Lung (tissue), 12 donors: ENCODE measurements around the gene METTL3. TPM values are rescaled to one million over a fixed set of nuclear protein-coding genes. Genes with fewer than 3 reads are reported as not detected.

ENCODE experiments used
- ATAC-seq: fragments of 200-7000 bp; cut with Tn5 transposase; one replicate; pipeline ENCODE4 v1.9.1; 2020; ENCODE audit warnings: moderate number of reproducible peaks; ENCODE audit not compliant: insufficient read depth, low FRiP score
- DNase-seq, 3 donors: peaks; one replicate each; pipeline ENCODE4 v3.0.0-alpha.2; 2013 to 2017
- H3K27ac ChIP-seq, 2 donors: one replicate each; pipeline ENCODE4 v1.5.1; 2013; ENCODE audit warnings: mild to moderate bottlenecking in 2 of 2, moderate library complexity in 2 of 2, control low read depth in 1 of 2, inconsistent platforms in 1 of 2, low read depth in 1 of 2, low read length in 1 of 2
- H3K27me3 ChIP-seq, 3 donors: one replicate each; pipeline ENCODE4 v1.5.1; 2013; ENCODE audit warnings: low read length in 2 of 3; ENCODE audit not compliant: control insufficient read depth in 3 of 3, insufficient read depth in 3 of 3
- H3K36me3 ChIP-seq, 4 donors: one replicate each; pipeline ENCODE4 v1.5.1; 2013; ENCODE audit warnings: low read length in 4 of 4, mild to moderate bottlenecking in 1 of 4, moderate library complexity in 1 of 4; ENCODE audit not compliant: control insufficient read depth in 4 of 4, insufficient read depth in 4 of 4
- H3K4me1 ChIP-seq, 5 donors: one replicate each; pipeline ENCODE4 v1.5.1; 2013; ENCODE audit warnings: low read length in 5 of 5, mild to moderate bottlenecking in 2 of 5, moderate library complexity in 1 of 5; ENCODE audit not compliant: control insufficient read depth in 5 of 5, insufficient read depth in 5 of 5
- H3K4me3 ChIP-seq: one replicate; pipeline ENCODE4 v1.5.1; 2013; ENCODE audit warnings: mild to moderate bottlenecking, control low read depth, moderate library complexity
- H3K9ac ChIP-seq, 2 donors: one replicate each; pipeline ENCODE4 v1.5.1; 2013; ENCODE audit warnings: low read length in 2 of 2, control low read depth in 1 of 2; ENCODE audit not compliant: insufficient read depth in 1 of 2
- H3K9me3 ChIP-seq, 4 donors: one replicate each; pipeline ENCODE4 v1.5.1; 2013; ENCODE audit warnings: low read length in 3 of 4, mild to moderate bottlenecking in 1 of 4, moderate library complexity in 1 of 4; ENCODE audit not compliant: control insufficient read depth in 4 of 4, insufficient read depth in 3 of 4
- whole genome bisulfite sequencing, 2 donors: extraction: QIAGEN DNeasy Blood & Tissue Kit; methylation state at CpG; one replicate each; pipeline ENCODE4 v1.1.7; 2013; 5-methylcytosine and 5-hydroxymethylcytosine counted together
- polyA plus RNA-seq, 2 donors: library from polyadenylated mRNA; stranded (reverse); fragments of 200-250 nt; gene quantifications; one replicate each; pipeline ENCODE4 v1.2.1, GENCODE V29; 2013
- total RNA-seq, 2 donors: library from RNA; depleted of rRNA in 1 of 2; stranded (reverse); fragments of >200 nt in 1 of 2; gene quantifications; one replicate each; pipeline ENCODE4 v1.2.1, GENCODE V29; 2014 to 2021
- TF ChIP-seq, protein P1 (sequence below): IDR thresholded peaks from 2 replicates; pipeline ENCODE4 v1.5.1; 2012; ENCODE audit warnings: mild to moderate bottlenecking; ENCODE audit errors: control extremely low read depth, extremely low read depth
- donor health status: control.
- donor health status: control.
- donor health status: Bipolar disorder and iron deficiency.
- donor health status: healthy.
- donor health status: DM: yes; HTN: yes; CAD: no.

METTL3 gene
- total and polyA plus RNA-seq, 4 donors: 34.6 to 77.2 (median 44.4) TPM

DNA sequence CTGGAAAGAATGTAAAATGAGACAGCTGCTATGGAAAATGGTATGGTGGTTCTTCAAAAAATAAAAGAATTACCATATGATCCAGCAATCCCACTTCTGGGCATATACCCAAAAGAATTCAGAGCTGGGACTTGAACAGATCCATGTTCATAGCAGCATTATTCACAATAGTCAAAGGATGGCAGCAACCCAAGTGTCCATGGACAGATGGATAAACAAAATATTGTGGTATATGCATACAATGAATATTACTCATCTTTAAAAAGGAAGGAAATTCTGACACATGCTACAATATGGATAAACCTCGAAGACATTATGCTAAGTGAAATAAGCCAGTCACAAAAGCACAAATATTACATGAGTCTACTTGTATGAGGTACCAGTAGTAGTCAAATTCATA lies 43.5 kb downstream of the METTL3 start:
- Histone ChIP-seq H3K27ac (no peak overlapping the region), H3K9me3 (no peaks in the 10 kb centered on the region), H3K36me3 (peaks cover 10 to 33% (median 16%) of the 10 kb centered on the region in 4 donors), H3K9ac (no peak overlapping the region), H3K4me3 (no peak overlapping the region), H3K27me3 (no peaks in the 10 kb centered on the region), H3K4me1 (no peaks in the 10 kb centered on the region)
- TF ChIP-seq, protein P1, sequence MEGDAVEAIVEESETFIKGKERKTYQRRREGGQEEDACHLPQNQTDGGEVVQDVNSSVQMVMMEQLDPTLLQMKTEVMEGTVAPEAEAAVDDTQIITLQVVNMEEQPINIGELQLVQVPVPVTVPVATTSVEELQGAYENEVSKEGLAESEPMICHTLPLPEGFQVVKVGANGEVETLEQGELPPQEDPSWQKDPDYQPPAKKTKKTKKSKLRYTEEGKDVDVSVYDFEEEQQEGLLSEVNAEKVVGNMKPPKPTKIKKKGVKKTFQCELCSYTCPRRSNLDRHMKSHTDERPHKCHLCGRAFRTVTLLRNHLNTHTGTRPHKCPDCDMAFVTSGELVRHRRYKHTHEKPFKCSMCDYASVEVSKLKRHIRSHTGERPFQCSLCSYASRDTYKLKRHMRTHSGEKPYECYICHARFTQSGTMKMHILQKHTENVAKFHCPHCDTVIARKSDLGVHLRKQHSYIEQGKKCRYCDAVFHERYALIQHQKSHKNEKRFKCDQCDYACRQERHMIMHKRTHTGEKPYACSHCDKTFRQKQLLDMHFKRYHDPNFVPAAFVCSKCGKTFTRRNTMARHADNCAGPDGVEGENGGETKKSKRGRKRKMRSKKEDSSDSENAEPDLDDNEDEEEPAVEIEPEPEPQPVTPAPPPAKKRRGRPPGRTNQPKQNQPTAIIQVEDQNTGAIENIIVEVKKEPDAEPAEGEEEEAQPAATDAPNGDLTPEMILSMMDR: no peak
- no peak for ATAC-seq
- 65 to 69% methylated on average over 1 of the region's 1 CpG for WGBS, 2 donors
- no peak for DNase-seq

DNA sequence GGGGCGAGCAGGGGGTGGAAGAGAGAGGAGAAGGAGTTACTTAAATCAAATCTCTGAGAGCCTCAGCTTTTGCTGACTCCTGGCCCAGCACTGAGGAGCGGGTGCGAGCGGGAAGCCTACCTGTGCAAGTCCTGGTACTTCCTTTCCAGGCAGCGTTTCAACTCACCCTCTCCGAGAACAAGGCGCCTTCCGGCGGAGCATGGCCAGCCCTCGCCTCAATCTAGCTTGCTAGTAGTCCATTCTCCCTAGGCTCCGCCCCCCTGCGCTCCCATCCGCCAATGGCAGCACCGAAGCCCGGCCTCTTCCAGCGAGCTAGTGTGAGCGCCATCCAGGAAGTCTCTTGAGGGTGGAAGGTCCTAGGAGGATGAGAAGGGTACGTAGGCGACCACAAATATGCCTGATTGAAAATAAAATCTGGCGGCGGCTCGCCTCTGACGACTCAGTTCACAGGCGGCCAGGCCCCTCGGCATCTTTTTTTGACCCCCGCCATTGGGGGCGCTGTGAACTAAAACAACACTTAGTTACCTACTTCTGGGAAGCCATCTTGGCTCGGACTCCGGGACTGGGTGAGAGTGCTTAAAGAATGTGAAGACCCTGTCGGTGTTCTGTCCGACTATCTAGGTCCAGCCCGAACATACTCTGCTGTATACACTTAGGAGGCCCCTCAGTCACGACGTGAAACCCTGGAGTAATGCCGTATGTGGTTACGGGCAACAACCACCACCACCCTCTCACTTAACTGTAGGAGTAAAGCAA lies 55.0 kb downstream of the METTL3 start, which contains the start of gene CHD8:
Gene CHD8, minus strand, starts transcription at position 212 of the 756 bp plus-strand sequence. CDS start 24,480 bp downstream, outside the sequence.
- Histone ChIP-seq H3K9me3 (no peaks in the 10 kb centered on the region), H3K27me3 (no peaks in the 10 kb centered on the region), H3K36me3 (peaks cover 3 to 8% (median 5%) of the 10 kb centered on the region in 4 donors), H3K4me3 (peak within 1 kb of the TSS; percentile 92), H3K9ac (peak within 1 kb of the TSS; percentile 96 to 100), H3K4me1 (peaks cover 2 to 19% (median 8%) of the 10 kb centered on the region in 5 donors), H3K27ac (peak within 1 kb of the TSS; percentile 99)
- DNase-seq (peak; percentile 99 to 100 (median 100)), ATAC-seq (peak; percentile 99)
- TF ChIP-seq, protein P1: peak; percentile 52
- 0% methylated on average over 36 of the region's 36 CpGs for WGBS, 2 donors

DNA sequence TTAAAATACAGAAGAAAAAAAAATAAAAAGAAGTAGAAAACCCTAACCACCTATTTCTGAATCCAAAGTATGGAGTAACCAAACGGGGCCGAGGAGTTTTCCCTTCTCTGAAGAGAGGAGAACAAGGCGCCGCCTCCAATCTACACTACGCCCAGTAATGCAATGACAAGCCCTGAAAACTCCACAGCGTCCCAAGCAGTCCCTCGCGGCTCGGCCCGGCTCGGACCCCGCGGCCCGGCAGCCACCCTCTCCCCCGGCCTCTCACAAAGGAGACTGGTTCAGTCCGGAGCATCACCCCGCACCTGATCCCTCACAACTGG lies 55.6 kb downstream of the METTL3 start:
- Histone ChIP-seq H3K4me3 (peak overlapping the region; percentile 92), H3K36me3 (peaks cover 0 to 8% (median 2%) of the 10 kb centered on the region in 4 donors), H3K9ac (peak overlapping the region; percentile 42 to 89), H3K27me3 (no peaks in the 10 kb centered on the region), H3K4me1 (peaks cover 2 to 19% (median 8%) of the 10 kb centered on the region in 5 donors), H3K9me3 (no peaks in the 10 kb centered on the region), H3K27ac (peak overlapping the region; percentile 87 to 88)
- TF ChIP-seq, protein P1: no peak
- DNase-seq: no peak
- peak; percentile 9 for ATAC-seq
- WGBS, 2 donors: 1% methylated on average over 17 of the region's 17 CpGs
